GM12892 (cell line): ENCODE results near the gene SLC14A1.

Source experiments
- DNase-seq: peaks from one replicate; pipeline ENCODE4 v3.0.0; 2011; ENCODE audit not compliant: insufficient read length
- FAIRE-seq: peaks from 2 replicates; lab custom pipeline; 2011; peaks lifted over from hg19 to GRCh38; lab: Jason Lieb, UNC
- POLR2A ChIP-seq: IDR thresholded peaks from 2 replicates; pipeline ENCODE4 v1.6.1; 2011; ENCODE audit warnings: low read depth, low read length, control low read depth
- POLR2AphosphoS5 ChIP-seq: IDR thresholded peaks from 2 replicates; pipeline ENCODE4 v1.6.1; 2011; ENCODE audit warnings: low read depth, low read length, control low read depth
- TAF1 ChIP-seq: IDR thresholded peaks from 2 replicates; pipeline ENCODE4 v1.6.1; 2011; ENCODE audit warnings: low read depth, mild to moderate bottlenecking, control low read depth, low read length, borderline replicate concordance

Gene SLC14A1

GRCh38 chr18:45787346-45787745, 63.4 kb downstream of the SLC14A1 start:
- FAIRE-seq (no peak), DNase-seq (no peak)
- TF ChIP-seq POLR2A (no peak), TAF1 (no peak), POLR2AphosphoS5 (no peak)

- TF ChIP-seq POLR2AphosphoS5 (no peak), POLR2A (no peak), TAF1 (no peak)
- no peak for DNase-seq
- FAIRE-seq = no peak
Measured at GRCh38 chr18:45788861-45789260, 64.9 kb downstream of the SLC14A1 start.

GRCh38 chr18:45792506-45793263, 68.7 kb downstream of the SLC14A1 start:
- DNase-seq (no peak), FAIRE-seq (no peak)
- TF ChIP-seq POLR2A (no peak), POLR2AphosphoS5 (no peak), TAF1 (no peak)

GRCh38 chr18:45793264-45793965, 69.4 kb downstream of the SLC14A1 start:
- DNase-seq = no peak
- no peak for FAIRE-seq
- no peak for TF ChIP-seq TAF1
- TF ChIP-seq POLR2AphosphoS5 = no peak
- TF ChIP-seq POLR2A = no peak

- no peak for TF ChIP-seq POLR2A
- TF ChIP-seq TAF1 = no peak
- TF ChIP-seq POLR2AphosphoS5 = no peak
- DNase-seq (no peak), FAIRE-seq (no peak)
Measured at GRCh38 chr18:45801416-45802004, 77.5 kb downstream of the SLC14A1 start.
